ENCODE results near the gene PTGER4.

Gene PTGER4

DNA sequence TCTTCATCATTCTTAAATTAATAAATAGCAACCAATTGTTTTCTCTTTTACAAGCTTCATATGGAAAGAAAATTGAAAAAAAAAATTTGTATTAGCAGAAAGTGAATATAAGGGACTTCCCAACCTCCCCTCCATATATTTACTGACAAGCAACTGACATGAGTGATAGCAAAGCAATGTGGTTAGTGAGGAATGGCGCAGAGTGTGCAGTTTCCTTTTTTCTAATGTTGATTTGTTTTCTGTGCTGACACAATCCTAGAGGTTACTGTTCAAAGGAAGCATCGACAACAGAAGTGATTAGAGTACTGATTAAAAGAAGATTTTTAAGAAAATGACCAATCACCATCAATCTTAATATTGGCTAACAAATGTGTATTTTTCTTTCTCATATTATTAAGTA is 1.7 kb upstream of the PTGER4 start:
- Histone ChIP-seq H3K36me3 (ENCODE audit: control insufficient read depth, low read length) (no peaks in the 10 kb centered on the region), H3K9me2 (replicated peaks; ENCODE audit: control insufficient read depth, low read length) (no peaks in the 10 kb centered on the region), H3K27me3 (ENCODE audit: control insufficient read depth, low read length) (peaks cover 34% of the 10 kb centered on the region), H3K4me2 (ENCODE audit: low read length) (peak overlapping the region; percentile 18), H3K4me1 (ENCODE audit: control insufficient read depth, low read length) (peaks cover 45% of the 10 kb centered on the region), H3K79me2 (ENCODE audit: control insufficient read depth, low read length) (no peaks in the 10 kb centered on the region), H3F3A (ENCODE audit: control insufficient read depth, insufficient read depth) (peaks cover 16% of the 10 kb centered on the region), H4K20me1 (ENCODE audit: control insufficient read depth, insufficient read depth, low read depth, low read length) (no peaks in the 10 kb centered on the region; the same call in 1 of the 2 replicates), H3K4me3 (ENCODE audit: low read length) (no peak overlapping the region), H3K27ac (ENCODE audit: low read depth, low read length) (no peak overlapping the region), H3K9me3 (ENCODE audit: control insufficient read depth, insufficient read depth, low read length) (no peaks in the 10 kb centered on the region)
- TF ChIP-seq, protein P1, sequence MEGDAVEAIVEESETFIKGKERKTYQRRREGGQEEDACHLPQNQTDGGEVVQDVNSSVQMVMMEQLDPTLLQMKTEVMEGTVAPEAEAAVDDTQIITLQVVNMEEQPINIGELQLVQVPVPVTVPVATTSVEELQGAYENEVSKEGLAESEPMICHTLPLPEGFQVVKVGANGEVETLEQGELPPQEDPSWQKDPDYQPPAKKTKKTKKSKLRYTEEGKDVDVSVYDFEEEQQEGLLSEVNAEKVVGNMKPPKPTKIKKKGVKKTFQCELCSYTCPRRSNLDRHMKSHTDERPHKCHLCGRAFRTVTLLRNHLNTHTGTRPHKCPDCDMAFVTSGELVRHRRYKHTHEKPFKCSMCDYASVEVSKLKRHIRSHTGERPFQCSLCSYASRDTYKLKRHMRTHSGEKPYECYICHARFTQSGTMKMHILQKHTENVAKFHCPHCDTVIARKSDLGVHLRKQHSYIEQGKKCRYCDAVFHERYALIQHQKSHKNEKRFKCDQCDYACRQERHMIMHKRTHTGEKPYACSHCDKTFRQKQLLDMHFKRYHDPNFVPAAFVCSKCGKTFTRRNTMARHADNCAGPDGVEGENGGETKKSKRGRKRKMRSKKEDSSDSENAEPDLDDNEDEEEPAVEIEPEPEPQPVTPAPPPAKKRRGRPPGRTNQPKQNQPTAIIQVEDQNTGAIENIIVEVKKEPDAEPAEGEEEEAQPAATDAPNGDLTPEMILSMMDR (IDR thresholded peaks at IDR 0.05; ENCODE audit: low read depth, low read length, poor library complexity, severe bottlenecking) = no peak
- TF ChIP-seq EZH2phosphoT487 (IDR thresholded peaks at IDR 0.05; ENCODE audit: borderline replicate concordance, low read length) = no peak

DNA sequence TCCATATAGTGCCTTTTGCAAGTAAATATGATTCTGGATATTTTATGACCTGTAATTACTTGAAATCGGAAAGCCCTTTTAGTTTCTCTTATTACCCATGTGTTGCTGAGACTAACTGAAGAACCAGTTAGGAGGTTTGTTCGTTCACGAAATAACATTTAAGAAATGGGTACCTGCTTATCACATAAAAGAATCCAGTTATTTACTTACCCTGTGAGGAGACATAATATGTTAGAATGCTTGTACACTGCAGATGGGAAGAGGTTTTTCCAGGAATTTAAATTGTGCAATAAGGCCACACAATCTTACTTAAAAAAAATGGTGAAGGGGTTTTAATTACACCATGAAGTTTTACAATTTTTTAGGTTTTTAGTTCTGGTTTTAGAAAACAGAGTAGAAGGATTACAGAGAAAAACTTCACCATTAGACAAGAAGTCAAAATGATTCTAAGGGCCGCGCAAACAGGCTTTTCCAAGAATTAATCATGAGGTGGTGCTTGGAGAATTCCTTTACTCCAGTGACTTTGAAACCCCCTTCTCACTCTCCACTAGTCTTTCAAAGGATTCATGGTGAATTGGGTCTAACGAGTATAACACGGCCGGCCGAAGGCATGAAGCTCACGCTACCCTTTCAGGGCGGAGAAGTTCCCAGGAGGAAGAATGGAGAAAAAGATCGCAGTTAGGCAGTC is 1.1 kb upstream of the PTGER4 start:
- H3F3A ChIP-seq (ENCODE audit: control insufficient read depth, insufficient read depth) = peaks cover 16% of the 10 kb centered on the region
- H3K4me1 ChIP-seq (ENCODE audit: control insufficient read depth, low read length) = peaks cover 51% of the 10 kb centered on the region
- no peaks in the 10 kb centered on the region for H3K79me2 ChIP-seq (ENCODE audit: control insufficient read depth, low read length)
- H3K4me2 ChIP-seq (ENCODE audit: low read length) = peak overlapping the region; percentile 93
- H3K27me3 ChIP-seq (ENCODE audit: control insufficient read depth, low read length) = peaks cover 34% of the 10 kb centered on the region
- no peaks in the 10 kb centered on the region for H3K36me3 ChIP-seq (ENCODE audit: control insufficient read depth, low read length)
- H3K4me3 ChIP-seq (ENCODE audit: low read length) = peak overlapping the region; percentile 86
- no peaks in the 10 kb centered on the region for H3K9me2 ChIP-seq (replicated peaks; ENCODE audit: control insufficient read depth, low read length)
- H4K20me1 ChIP-seq (ENCODE audit: control insufficient read depth, insufficient read depth, low read depth, low read length) = no peaks in the 10 kb centered on the region
- peak overlapping the region; percentile 25 for H3K27ac ChIP-seq (ENCODE audit: low read depth, low read length)
- H3K9me3 ChIP-seq (ENCODE audit: control insufficient read depth, insufficient read depth, low read length) = no peaks in the 10 kb centered on the region
- TF ChIP-seq, protein P1 (IDR thresholded peaks at IDR 0.05; ENCODE audit: low read depth, low read length, poor library complexity, severe bottlenecking) = no peak
- TF ChIP-seq EZH2phosphoT487 (IDR thresholded peaks at IDR 0.05; ENCODE audit: borderline replicate concordance, low read length) = no peak

DNA sequence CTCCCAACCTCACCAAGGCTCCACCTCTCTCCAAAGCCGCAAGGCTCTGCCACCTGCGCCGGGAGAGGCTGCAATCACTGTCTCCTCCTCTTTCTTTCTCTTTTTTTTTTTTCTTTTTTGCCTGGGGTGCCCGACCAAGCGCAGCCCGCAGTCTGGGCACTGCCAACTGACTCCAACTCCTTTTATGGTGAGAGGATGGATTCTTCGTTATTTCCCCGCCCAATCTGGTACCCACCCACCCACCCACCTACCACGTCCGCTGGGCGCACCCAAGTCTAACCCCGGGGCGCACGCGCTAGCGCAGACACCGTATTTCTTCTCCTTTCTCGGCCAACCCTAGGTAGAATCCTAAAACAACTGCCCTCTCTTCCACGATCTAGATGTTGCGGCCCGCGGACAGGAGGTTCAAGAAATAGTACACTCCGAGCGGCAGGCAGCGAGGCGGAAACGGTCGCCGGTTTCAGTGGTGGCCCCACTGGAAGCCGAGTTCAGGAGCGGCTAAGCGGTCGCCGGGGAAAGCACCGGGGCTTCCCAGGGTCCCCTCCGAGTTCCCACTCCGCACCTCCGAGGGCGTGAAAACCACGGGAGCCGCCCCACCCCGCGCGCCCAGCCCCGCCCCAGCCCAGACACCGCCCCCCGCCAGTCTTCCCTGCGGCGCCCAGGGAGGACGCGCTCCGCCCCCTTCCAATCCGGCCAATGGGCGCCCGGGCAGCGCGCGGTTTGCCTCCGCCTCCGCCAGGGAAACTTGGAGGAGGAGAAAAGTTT is 385 bp upstream of the PTGER4 start:
- Histone ChIP-seq H3K27me3 (ENCODE audit: control insufficient read depth, low read length) (peaks cover 34% of the 10 kb centered on the region), H3F3A (ENCODE audit: control insufficient read depth, insufficient read depth) (peaks cover 16% of the 10 kb centered on the region), H3K79me2 (ENCODE audit: control insufficient read depth, low read length) (no peaks in the 10 kb centered on the region), H3K9me3 (ENCODE audit: control insufficient read depth, insufficient read depth, low read length) (no peaks in the 10 kb centered on the region), H3K4me2 (ENCODE audit: low read length) (peak overlapping the region; percentile 93), H3K4me3 (ENCODE audit: low read length) (peak overlapping the region; percentile 86), H3K4me1 (ENCODE audit: control insufficient read depth, low read length) (peaks cover 55% of the 10 kb centered on the region), H3K27ac (ENCODE audit: low read depth, low read length) (peak overlapping the region; percentile 57), H3K9me2 (replicated peaks; ENCODE audit: control insufficient read depth, low read length) (no peaks in the 10 kb centered on the region), H4K20me1 (ENCODE audit: control insufficient read depth, insufficient read depth, low read depth, low read length) (no peaks in the 10 kb centered on the region), H3K36me3 (ENCODE audit: control insufficient read depth, low read length) (no peaks in the 10 kb centered on the region)
- TF ChIP-seq, protein P1 (IDR thresholded peaks at IDR 0.05; ENCODE audit: low read depth, low read length, poor library complexity, severe bottlenecking) = no peak
- TF ChIP-seq EZH2phosphoT487 (IDR thresholded peaks at IDR 0.05; ENCODE audit: borderline replicate concordance, low read length) = no peak
